Astrocyte of the spinal cord (primary cell): ENCODE results near the gene CNBD2.
A peak's percentile ranks its signal among the peaks of the same experiment; 100 is the strongest.
"Not testable (repeated sequence)": the region's sequence is repeated elsewhere in the genome, so short reads cannot be mapped to it uniquely, and the experiment has no call there.

Experiments used
- DNase-seq: peaks from one replicate; pipeline ENCODE4 v3.0.0; 2011; ENCODE audit warnings: low read depth, low spot score
- H3K4me3 ChIP-seq: 2 replicates; pipeline ENCODE4 v1.5.1; 2011; ENCODE audit warnings: low read depth, mild to moderate bottlenecking, low read length, moderate library complexity
- in situ Hi-C: cut with HindIII; loops from 2 replicates; pipeline ENCODE4 v1.10.0; 2017; ENCODE audit warnings: low sequenced_read_pairs
- TF ChIP-seq, protein P1 (sequence below): IDR thresholded peaks from 2 replicates; pipeline ENCODE4 v1.5.1; 2012; ENCODE audit warnings: low read depth, mild to moderate bottlenecking, low read length, inconsistent platforms

Gene CNBD2

DNA sequence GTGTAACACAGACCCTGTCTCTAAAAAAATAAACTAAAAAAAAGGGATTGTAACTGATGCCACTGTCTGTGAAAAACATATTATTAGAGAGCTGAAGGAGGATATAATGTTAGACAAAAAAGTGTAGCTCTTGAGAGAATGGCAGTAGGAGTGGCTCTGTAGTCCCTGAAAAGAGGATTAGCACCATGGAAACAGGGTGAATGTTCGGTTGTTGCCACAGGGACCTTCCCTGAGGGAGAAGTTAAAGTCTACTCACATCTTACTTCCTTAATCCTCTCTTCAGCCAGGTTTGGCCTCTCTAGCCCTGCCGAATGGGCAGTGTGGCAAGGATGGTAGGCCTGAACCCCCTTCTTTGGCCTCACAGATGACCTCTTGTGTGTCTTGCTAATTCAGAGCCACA lies 26.1 kb upstream of the CNBD2 start:
- no peak for DNase-seq
- TF ChIP-seq, protein P1, sequence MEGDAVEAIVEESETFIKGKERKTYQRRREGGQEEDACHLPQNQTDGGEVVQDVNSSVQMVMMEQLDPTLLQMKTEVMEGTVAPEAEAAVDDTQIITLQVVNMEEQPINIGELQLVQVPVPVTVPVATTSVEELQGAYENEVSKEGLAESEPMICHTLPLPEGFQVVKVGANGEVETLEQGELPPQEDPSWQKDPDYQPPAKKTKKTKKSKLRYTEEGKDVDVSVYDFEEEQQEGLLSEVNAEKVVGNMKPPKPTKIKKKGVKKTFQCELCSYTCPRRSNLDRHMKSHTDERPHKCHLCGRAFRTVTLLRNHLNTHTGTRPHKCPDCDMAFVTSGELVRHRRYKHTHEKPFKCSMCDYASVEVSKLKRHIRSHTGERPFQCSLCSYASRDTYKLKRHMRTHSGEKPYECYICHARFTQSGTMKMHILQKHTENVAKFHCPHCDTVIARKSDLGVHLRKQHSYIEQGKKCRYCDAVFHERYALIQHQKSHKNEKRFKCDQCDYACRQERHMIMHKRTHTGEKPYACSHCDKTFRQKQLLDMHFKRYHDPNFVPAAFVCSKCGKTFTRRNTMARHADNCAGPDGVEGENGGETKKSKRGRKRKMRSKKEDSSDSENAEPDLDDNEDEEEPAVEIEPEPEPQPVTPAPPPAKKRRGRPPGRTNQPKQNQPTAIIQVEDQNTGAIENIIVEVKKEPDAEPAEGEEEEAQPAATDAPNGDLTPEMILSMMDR: no peak
- H3K4me3 ChIP-seq: no peak overlapping the region
- in situ Hi-C loops: no loop called here

DNA sequence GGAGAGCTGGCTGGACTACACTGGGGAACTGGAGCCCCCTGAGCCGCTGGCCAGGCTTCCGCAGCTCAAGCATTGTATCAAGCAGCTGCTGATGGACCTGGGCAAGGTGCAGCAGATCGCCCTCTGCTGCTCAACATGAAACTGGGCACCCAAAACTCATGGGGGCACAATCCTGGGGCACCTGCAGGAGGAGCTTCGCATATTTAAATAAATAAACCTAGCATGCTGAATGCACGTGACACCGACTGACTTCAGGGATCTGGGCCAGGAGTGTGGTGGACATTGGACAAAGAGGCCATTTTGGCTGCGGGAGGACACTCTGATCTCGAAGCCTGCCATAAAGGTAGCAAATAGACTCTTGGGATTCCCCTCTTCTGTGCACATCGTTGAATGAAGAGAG lies 20.9 kb upstream of the CNBD2 start:
- DNase-seq: no peak
- in situ Hi-C loops: no loop called here

DNA sequence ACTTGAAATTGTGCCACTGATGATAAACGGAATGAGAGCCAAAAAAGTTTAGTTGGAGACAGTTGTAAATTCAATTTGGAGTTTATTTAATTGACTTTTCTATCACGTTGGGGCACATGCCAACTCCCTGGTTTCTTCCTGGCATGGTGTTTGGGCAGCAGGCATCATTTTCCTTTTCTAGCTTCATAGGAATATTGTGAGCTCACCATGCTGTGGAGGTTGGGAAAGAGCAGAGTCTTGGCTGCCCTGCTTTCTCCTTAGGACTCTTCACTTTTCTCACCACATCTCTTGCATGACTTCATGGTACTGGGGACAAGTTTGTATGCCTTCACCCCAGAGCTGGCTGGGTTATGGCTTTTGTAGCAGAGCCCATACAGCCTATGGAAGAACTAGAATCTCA lies 20.5 kb upstream of the CNBD2 start:
- H3K4me3 ChIP-seq: no peak overlapping the region
- peak; percentile 60 for DNase-seq
- TF ChIP-seq, protein P1: no peak
- in situ Hi-C loops: no loop called here

More for the DNA sequence above, 20.9 kb upstream of the CNBD2 start:
- TF ChIP-seq, protein P1: peak; percentile 37
- H3K4me3 ChIP-seq: no peak overlapping the region

DNA sequence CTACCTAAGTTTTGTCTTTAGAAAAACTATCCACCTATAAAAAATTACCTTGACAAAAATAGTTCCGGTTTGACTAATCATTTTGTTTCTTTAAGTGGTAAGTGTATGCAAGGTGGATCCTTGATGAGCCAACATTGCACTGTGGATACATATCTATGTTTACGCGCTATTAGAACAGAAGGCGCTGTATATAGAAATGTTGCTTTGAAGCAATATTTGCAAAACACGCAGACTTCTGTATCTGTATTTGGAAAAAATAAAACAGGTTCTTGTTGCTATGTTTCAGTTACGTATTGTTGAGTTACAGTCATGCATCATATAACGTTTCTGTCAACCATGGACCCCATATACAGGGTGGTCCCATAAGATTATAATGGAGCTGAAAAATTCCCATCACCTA lies 18.3 kb upstream of the CNBD2 start:
- in situ Hi-C loops: no loop called here
- DNase-seq: no peak
- TF ChIP-seq, protein P1: no peak
- H3K4me3 ChIP-seq: no peak overlapping the region

DNA sequence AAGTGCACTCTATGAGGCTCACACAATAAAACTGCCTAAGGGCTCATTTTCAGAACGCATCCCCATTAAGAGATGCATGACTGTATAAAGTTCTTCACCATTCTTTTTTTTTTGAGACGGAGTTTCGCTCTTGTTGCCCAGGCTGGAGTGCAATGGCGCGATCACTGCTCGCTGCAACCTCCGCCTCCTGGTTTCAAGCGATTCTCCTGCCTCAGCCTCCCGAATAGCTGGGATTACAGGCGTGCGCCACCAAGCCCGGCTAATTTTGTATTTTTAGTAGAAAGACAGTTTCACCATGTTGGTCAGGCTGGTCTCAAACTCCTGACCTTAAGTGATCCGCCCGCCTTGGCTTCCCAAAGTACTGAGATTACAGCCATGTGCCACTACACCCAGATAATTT lies 16.3 kb upstream of the CNBD2 start:
- in situ Hi-C loops, H3K4me3 ChIP-seq, DNase-seq: not testable (repeated sequence)

DNA sequence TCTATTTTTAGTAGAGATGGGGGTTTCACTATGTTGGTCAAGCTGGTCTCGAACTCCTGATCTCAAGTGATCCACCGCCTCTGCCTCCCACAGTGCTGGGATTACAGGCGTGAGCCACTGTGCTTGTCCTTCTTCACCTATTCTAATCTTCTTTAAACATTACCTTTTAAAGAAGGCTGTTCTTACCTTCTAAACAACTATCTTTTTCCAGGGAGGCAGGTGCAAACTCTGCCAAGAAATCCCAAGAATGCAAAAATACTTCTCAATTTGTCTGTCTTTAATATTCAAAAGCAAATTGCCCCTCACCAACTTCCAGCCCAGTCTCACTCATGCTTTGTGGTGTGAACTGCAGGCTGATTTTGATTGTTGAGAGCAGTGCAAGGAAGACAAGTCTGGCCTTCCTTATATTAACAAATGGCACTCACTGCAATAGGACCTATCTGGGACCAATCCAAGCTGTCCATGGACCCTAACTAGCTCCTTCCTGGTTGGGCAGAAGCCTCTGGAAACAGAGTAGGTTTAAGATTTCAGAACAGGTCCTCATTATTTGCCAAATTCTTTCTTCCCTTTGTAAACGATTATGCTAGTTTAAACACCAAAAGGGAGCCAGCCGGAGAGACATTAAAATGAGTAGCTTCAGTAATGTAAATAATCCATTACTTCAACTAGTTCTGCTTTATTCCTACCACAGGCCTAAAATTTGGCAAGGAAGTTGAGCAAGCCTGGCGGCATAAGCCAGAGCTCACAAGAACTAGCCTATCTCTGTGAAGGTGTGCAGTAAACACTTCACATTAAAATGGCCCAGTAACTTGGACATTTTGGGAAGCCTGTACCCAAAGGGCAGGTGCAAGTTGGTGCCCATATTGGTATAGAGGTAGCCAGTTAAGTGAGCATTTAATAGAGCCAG lies 15.7 kb upstream of the CNBD2 start:
- H3K4me3 ChIP-seq: peak overlapping the region; percentile 92
- TF ChIP-seq, protein P1: no peak
- in situ Hi-C loops: no loop called here
- peak; percentile 22 for DNase-seq
